K562 (cell line): ENCODE measurements around the gene ASCC1. TPM values are rescaled to one million over a fixed set of nuclear protein-coding genes. Genes with fewer than 3 reads are reported as not detected.

Experiments used
- HDAC8 ChIP-seq: fragments of 450-650 bp; IDR thresholded peaks from 2 replicates; pipeline ENCODE4 v1.6.1; 2016; ENCODE audit warnings: mild to moderate bottlenecking, missing genetic modification characterization, moderate library complexity, missing compliant biosample characterization
- HNRNPLL ChIP-seq: fragments of 200-400 bp; formaldehyde crosslinking; IDR thresholded peaks from 2 replicates; pipeline ENCODE4 v1.6.1; 2017; ENCODE audit warnings: low read length, low read depth, mild to moderate bottlenecking; ENCODE audit not compliant: poor library complexity, severe bottlenecking
- MAZ ChIP-seq, 2 experiments: fragments of 450-650 bp in 1 of 2; sonication (generic) in 1 of 2; formaldehyde crosslinking; IDR thresholded peaks in 1 of 2; conservative IDR thresholded peaks in 1 of 2; 2 replicates each; pipeline versions ENCODE4 v1.4.0 to v1.5.0; 2020; ENCODE audit warnings: mild to moderate bottlenecking in 1 of 2, missing genetic modification reagents in 1 of 2
- NR4A1 ChIP-seq, 2 experiments: fragments of 250-450 bp in 1 of 2; fragments of 450-650 bp in 1 of 2; sonication (Bioruptor Pico) in 1 of 2; IDR thresholded peaks; 2 replicates each; pipeline versions ENCODE4 v1.4.0 to v1.6.1; 2016 to 2020; ENCODE audit warnings: mild to moderate bottlenecking in 2 of 2, missing compliant biosample characterization in 1 of 2, missing genetic modification characterization in 1 of 2, moderate library complexity in 1 of 2
- NRF1 ChIP-seq, 2 experiments: fragments of 450-650 bp; IDR thresholded peaks in 1 of 2; conservative IDR thresholded peaks in 1 of 2; 2 replicates each; pipeline ENCODE4 v1.6.1; 2014; ENCODE audit warnings: mild to moderate bottlenecking in 2 of 2
- OTX1 ChIP-seq: fragments of 450-650 bp; formaldehyde crosslinking; IDR thresholded peaks from 2 replicates; pipeline ENCODE4 v1.4.0; 2022; ENCODE audit warnings: mild to moderate bottlenecking
- RCOR1 ChIP-seq, 2 experiments: IDR thresholded peaks; 2 replicates each; pipeline ENCODE4 v1.6.1; 2012; ENCODE audit warnings: low read depth in 2 of 2, low read length in 2 of 2, borderline replicate concordance in 1 of 2, improper control_type of control experiment in 1 of 2
- RFX5 ChIP-seq: IDR thresholded peaks from 2 replicates; pipeline ENCODE4 v1.6.1; 2011; ENCODE audit warnings: low read depth, mild to moderate bottlenecking, improper control_type of control experiment, low read length
- SIN3A ChIP-seq, 2 experiments: fragments of 150-350 bp in 1 of 2; IDR thresholded peaks; 2 replicates each; pipeline ENCODE4 v1.6.1; 2011 to 2016; ENCODE audit warnings: borderline replicate concordance in 2 of 2, low read depth in 2 of 2, low read length in 2 of 2, mild to moderate bottlenecking in 2 of 2, moderate library complexity in 2 of 2; ENCODE audit not compliant: control insufficient read depth in 1 of 2
- TBP ChIP-seq: optimal IDR thresholded peaks from 2 replicates; pipeline ENCODE3; 2011; ENCODE audit warnings: low read depth, low read length, improper control_type of control experiment
- TEAD4 ChIP-seq, 2 experiments: sonication (generic) in 1 of 2; formaldehyde crosslinking in 1 of 2; IDR thresholded peaks; 2 replicates each; pipeline versions ENCODE4 v1.6.1 to v1.8.0; 2012 to 2022; ENCODE audit warnings: borderline replicate concordance in 1 of 2, inconsistent platforms in 1 of 2, low read length in 1 of 2, mild to moderate bottlenecking in 1 of 2, missing genetic modification reagents in 1 of 2
- TOE1 ChIP-seq, 2 experiments: fragments of 450-650 bp in 1 of 2; sonication (generic) in 1 of 2; formaldehyde crosslinking in 1 of 2; IDR thresholded peaks; 2 replicates each; pipeline versions ENCODE4 v1.7.1 to v1.8.0; 2016 to 2022; ENCODE audit warnings: borderline replicate concordance in 2 of 2, mild to moderate bottlenecking in 2 of 2, antibody characterized with exemption in 1 of 2, inconsistent platforms in 1 of 2, low read depth in 1 of 2, missing genetic modification reagents in 1 of 2, moderate library complexity in 1 of 2
- TRIM28 ChIP-seq: fragments of 450-650 bp; IDR thresholded peaks from 2 replicates; pipeline ENCODE4 v1.6.1; 2017
- XRCC5 ChIP-seq: fragments of 200-400 bp; formaldehyde crosslinking; IDR thresholded peaks from 2 replicates; pipeline ENCODE4 v1.6.1; 2017; ENCODE audit warnings: low read depth, mild to moderate bottlenecking, low read length
- ZBED1 ChIP-seq: IDR thresholded peaks from 2 replicates; pipeline ENCODE4 v1.6.1; 2014
- ZEB2 ChIP-seq: fragments of 450-650 bp; IDR thresholded peaks from 2 replicates; pipeline ENCODE4 v1.6.1; 2016
- ZFX ChIP-seq: sonication (generic); formaldehyde crosslinking; IDR thresholded peaks from 2 replicates; pipeline ENCODE4 v1.8.0; 2022; ENCODE audit warnings: mild to moderate bottlenecking, missing genetic modification reagents, moderate library complexity
- ZNF431 ChIP-seq: sonication (generic); formaldehyde crosslinking; IDR thresholded peaks from 2 replicates; pipeline ENCODE4 v1.8.0; 2022; ENCODE audit warnings: mild to moderate bottlenecking, missing genetic modification reagents
- polyA plus RNA-seq, 8 experiments: library from polyadenylated mRNA; depleted of rRNA in 4 of 8; stranded (reverse) in 5 of 8; unstranded in 3 of 8; fragments of >200 nt; fragmentation: Nextera tagmentation in 2 of 8; fragmentation: Illumina TruSeq in 1 of 8; extraction: Ambion mirVana in 2 of 8; extraction: Trizol in 1 of 8; gene quantifications; 2 replicates each; pipeline versions ENCODE4 v1.2.1 to v1.2.3, GENCODE V29; 2011 to 2014; ENCODE audit warnings: inconsistent platforms in 1 of 8, missing spikeins in 1 of 8
- total RNA-seq, 7 experiments: library from RNA; depleted of rRNA in 6 of 7; stranded (reverse); fragments of >200 nt in 6 of 7; fragmentation: Illumina TruSeq in 2 of 7; extraction: Trizol in 2 of 7; gene quantifications; 2 replicates each; pipeline versions ENCODE4 v1.2.1 to v1.2.3, GENCODE V29; 2011 to 2021; ENCODE audit warnings: low replicate concordance in 1 of 7
- TF ChIP-seq, protein P1 (sequence below): sonication (generic); formaldehyde crosslinking; IDR thresholded peaks from 2 replicates; pipeline ENCODE4 v1.4.0; 2020; ENCODE audit warnings: mild to moderate bottlenecking, missing genetic modification reagents
- TF ChIP-seq, protein P2 (sequence below): fragments of 450-650 bp; IDR thresholded peaks from 2 replicates; pipeline ENCODE4 v1.6.1; 2016; ENCODE audit warnings: antibody characterized with exemption
- TF ChIP-seq, protein P3 (sequence below): sonication (generic); formaldehyde crosslinking; IDR thresholded peaks from 2 replicates; pipeline ENCODE4 v1.8.0; 2022; ENCODE audit warnings: missing genetic modification reagents, mild to moderate bottlenecking, moderate library complexity, borderline replicate concordance

ASCC1 gene
- total and polyA plus RNA-seq, 9 of the 15 experiments (the other 6 are each of a cell fraction or from before 2014, with no cell fraction given), result 31.7 to 73.3 (median 52.8) TPM

DNA sequence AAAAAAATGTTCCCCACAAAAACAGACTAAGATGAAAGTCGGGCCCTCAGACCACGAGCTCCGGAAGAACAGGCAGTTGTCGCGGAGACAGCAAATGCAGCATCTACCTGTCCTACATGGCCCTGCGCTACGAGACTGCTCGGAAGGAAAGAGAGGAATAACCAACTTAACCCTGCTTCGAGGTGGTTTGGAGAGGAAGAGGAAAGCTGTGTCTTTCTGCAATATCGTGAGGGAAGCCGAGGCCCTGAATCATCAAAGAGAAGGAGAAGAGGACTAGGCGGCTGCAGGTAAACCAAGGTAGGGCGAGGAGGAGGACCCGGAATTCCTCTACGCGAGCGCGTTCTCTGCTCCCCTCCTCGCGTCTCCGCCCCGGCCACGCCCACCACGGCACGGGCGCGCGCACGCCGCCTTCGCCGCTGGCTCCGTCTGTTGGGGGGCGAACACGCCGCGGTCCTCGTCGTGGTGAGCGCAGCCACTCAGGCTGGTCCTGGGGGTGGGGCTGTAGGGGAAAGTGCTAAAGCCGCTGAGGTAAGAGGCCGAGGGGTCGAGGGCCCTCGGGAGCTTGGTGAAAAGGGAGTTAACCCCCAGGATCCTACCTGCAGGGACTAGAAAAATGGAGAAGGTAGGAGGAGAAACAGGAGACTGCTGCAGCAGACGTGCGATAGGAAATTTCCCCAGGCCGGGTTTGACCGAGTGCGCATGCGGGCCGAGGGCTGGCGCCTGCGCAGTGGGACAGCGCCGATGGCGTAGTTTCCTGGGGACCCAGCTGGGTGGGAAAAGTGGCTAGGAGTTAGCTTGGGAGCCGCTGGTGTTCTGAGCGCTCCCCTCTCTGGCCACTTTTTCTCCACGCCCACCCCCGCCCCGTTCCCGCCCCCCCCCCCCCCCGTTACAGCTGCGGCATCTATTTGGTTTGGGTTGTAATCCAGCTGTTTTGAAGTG, at the start of gene ASCC1, which contains the start of gene ANAPC16 (continued):
- TF ChIP-seq, protein P1, sequence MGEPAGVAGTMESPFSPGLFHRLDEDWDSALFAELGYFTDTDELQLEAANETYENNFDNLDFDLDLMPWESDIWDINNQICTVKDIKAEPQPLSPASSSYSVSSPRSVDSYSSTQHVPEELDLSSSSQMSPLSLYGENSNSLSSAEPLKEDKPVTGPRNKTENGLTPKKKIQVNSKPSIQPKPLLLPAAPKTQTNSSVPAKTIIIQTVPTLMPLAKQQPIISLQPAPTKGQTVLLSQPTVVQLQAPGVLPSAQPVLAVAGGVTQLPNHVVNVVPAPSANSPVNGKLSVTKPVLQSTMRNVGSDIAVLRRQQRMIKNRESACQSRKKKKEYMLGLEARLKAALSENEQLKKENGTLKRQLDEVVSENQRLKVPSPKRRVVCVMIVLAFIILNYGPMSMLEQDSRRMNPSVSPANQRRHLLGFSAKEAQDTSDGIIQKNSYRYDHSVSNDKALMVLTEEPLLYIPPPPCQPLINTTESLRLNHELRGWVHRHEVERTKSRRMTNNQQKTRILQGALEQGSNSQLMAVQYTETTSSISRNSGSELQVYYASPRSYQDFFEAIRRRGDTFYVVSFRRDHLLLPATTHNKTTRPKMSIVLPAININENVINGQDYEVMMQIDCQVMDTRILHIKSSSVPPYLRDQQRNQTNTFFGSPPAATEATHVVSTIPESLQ, result peak; percentile 95; the same call in 1 of the 2 replicates
- TF ChIP-seq HDAC8, result no peak
- peak; percentile 99 for TF ChIP-seq NRF1 (conservative IDR thresholded peaks at IDR 0.05 in 1 of 2, IDR thresholded peaks at IDR 0.05 in 1 of 2)
- TF ChIP-seq OTX1 (CRISPR knock-in tag), result peak; percentile 75
- TF ChIP-seq HNRNPLL, result peak; percentile 98
- 0 out of 2 replicates have a peak, but pooled peaks have one; percentile 67 for TF ChIP-seq TRIM28
- TF ChIP-seq, protein P2, sequence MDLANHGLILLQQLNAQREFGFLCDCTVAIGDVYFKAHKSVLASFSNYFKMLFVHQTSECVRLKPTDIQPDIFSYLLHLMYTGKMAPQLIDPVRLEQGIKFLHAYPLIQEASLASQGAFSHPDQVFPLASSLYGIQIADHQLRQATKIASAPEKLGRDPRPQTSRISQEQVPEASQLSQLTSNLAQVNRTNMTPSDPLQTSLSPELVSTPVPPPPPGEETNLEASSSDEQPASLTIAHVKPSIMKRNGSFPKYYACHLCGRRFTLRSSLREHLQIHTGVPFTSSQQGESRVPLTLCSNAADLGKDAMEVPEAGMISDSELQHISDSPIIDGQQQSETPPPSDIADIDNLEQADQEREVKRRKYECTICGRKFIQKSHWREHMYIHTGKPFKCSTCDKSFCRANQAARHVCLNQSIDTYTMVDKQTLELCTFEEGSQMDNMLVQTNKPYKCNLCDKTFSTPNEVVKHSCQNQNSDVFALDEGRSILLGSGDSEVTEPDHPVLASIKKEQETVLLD, result peak; percentile 98
- peak; percentile 66 to 73; a peak in 3 of 4 replicates for TF ChIP-seq SIN3A (IDR thresholded peaks at IDR 0.05; ENCODE audit: borderline replicate concordance in 2 of 2, control insufficient read depth in 1 of 2, low read depth in 2 of 2, low read length in 2 of 2)
- TF ChIP-seq, protein P3, sequence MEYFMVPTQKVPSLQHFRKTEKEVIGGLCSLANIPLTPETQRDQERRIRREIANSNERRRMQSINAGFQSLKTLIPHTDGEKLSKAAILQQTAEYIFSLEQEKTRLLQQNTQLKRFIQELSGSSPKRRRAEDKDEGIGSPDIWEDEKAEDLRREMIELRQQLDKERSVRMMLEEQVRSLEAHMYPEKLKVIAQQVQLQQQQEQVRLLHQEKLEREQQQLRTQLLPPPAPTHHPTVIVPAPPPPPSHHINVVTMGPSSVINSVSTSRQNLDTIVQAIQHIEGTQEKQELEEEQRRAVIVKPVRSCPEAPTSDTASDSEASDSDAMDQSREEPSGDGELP (CRISPR knock-in tag), result peak; percentile 96
- TF ChIP-seq RFX5, result no peak
- peak; percentile 80 for TF ChIP-seq TBP
- peak in 1 of 2 experiments; percentile 70; a peak in 2 of 4 replicates for TF ChIP-seq RCOR1 (IDR thresholded peaks at IDR 0.05; ENCODE audit: borderline replicate concordance in 1 of 2, low read depth in 2 of 2, low read length in 2 of 2)
- TF ChIP-seq XRCC5, result peak; percentile 55; the same call in 1 of the 2 replicates
- peak; percentile 82 for TF ChIP-seq ZBED1
- TF ChIP-seq NR4A1 (CRISPR knock-in tag; IDR thresholded peaks at IDR 0.05), result no peak
- peak; percentile 66 for TF ChIP-seq NR4A1 (tag; IDR thresholded peaks at IDR 0.05)
- TF ChIP-seq ZNF431, result peak; percentile 54; the same call in 1 of the 2 replicates
- peak; percentile 93 for TF ChIP-seq ZFX
- TF ChIP-seq ZEB2, result peak; percentile 97
- TF ChIP-seq TEAD4 (IDR thresholded peaks at IDR 0.05; ENCODE audit: low read length), result peak; percentile 44; the same call in 1 of the 2 replicates
- no peak for TF ChIP-seq TEAD4 (CRISPR knock-in tag; IDR thresholded peaks at IDR 0.05; ENCODE audit: borderline replicate concordance)
- TF ChIP-seq TOE1 (IDR thresholded peaks at IDR 0.05; ENCODE audit: borderline replicate concordance), result peak; percentile 86; the same call in 1 of the 2 replicates
- peak; percentile 11; the same call in 1 of the 2 replicates for TF ChIP-seq TOE1 (CRISPR knock-in tag; IDR thresholded peaks at IDR 0.05; ENCODE audit: borderline replicate concordance, low read depth)
- TF ChIP-seq MAZ (CRISPR knock-in tag; conservative IDR thresholded peaks at IDR 0.05 in 1 of 2, IDR thresholded peaks at IDR 0.05 in 1 of 2), result peak; percentile 95 to 97
